HG03175 (cell line): Measurements from ENCODE around the gene DDAH1.
"Not testable (repeated sequence)": the region's sequence is repeated elsewhere in the genome, so short reads cannot be mapped to it uniquely, and the experiment has no call there.

Experiments used
- ATAC-seq: cut with Tn5 transposase; IDR thresholded peaks from one replicate; pipeline ENCODE4 v1.9.1; 2021; ENCODE audit warnings: mild to moderate bottlenecking, moderate library complexity; ENCODE audit not compliant: unreplicated experiment

The DDAH1 gene

GRCh38 chr1:85361606-85362296, 103.2 kb downstream of the DDAH1 start:
- ATAC-seq = no peak

GRCh38 chr1:85360730-85361493, 104.0 kb downstream of the DDAH1 start:
- no peak for ATAC-seq

- ATAC-seq = no peak
Measured at GRCh38 chr1:85359874-85360721, 104.9 kb downstream of the DDAH1 start.

- ATAC-seq = no peak
Measured at GRCh38 chr1:85358702-85359438, 106.1 kb downstream of the DDAH1 start.

GRCh38 chr1:85357817-85358216, 107.1 kb downstream of the DDAH1 start:
- no peak for ATAC-seq

- no peak for ATAC-seq
Measured at GRCh38 chr1:85356130-85356529, 108.8 kb downstream of the DDAH1 start.

GRCh38 chr1:85352055-85352454, 112.9 kb downstream of the DDAH1 start:
- no peak for ATAC-seq

GRCh38 chr1:85351202-85351828, 113.6 kb downstream of the DDAH1 start:
- no peak for ATAC-seq

- ATAC-seq = no peak
Measured at GRCh38 chr1:85349224-85349623, 115.7 kb downstream of the DDAH1 start.

- no peak for ATAC-seq
Measured at GRCh38 chr1:85347908-85348307, 117.1 kb downstream of the DDAH1 start.

GRCh38 chr1:85347275-85347674, 117.7 kb downstream of the DDAH1 start:
- not testable (repeated sequence) for ATAC-seq

- no peak for ATAC-seq
Measured at GRCh38 chr1:85344256-85344694, 120.7 kb downstream of the DDAH1 start.

- no peak for ATAC-seq
Measured at GRCh38 chr1:85343612-85344255, 121.2 kb downstream of the DDAH1 start.

- no peak for ATAC-seq
Measured at GRCh38 chr1:85343213-85343611, 121.7 kb downstream of the DDAH1 start.

- ATAC-seq = no peak
Measured at GRCh38 chr1:85342207-85342606, 122.8 kb downstream of the DDAH1 start.

- ATAC-seq = no peak
Measured at GRCh38 chr1:85340427-85340826, 124.5 kb downstream of the DDAH1 start.

GRCh38 chr1:85339656-85340399, 125.1 kb downstream of the DDAH1 start:
- no peak for ATAC-seq

- no peak for ATAC-seq
Measured at GRCh38 chr1:85339089-85339488, 125.9 kb downstream of the DDAH1 start.

- peak; percentile 37 for ATAC-seq
Measured at GRCh38 chr1:85334962-85335361, 130.0 kb downstream of the DDAH1 start.
